Ishikawa (cell line): ENCODE results near the gene RUSC2.
"Not testable (repeated sequence)": the region's sequence is repeated elsewhere in the genome, so short reads cannot be mapped to it uniquely, and the experiment has no call there.

ENCODE experiments used
- CREB1 ChIP-seq: IDR thresholded peaks from 2 replicates; pipeline ENCODE4 v1.6.1; 2012; ENCODE audit warnings: low read depth
- EGR1 ChIP-seq: IDR thresholded peaks from 2 replicates; pipeline ENCODE4 v1.6.1; 2012
- EP300 ChIP-seq: IDR thresholded peaks from 2 replicates; pipeline ENCODE4 v1.6.1; 2012; ENCODE audit warnings: borderline replicate concordance
- FOXM1 ChIP-seq: IDR thresholded peaks from 2 replicates; pipeline ENCODE4 v1.6.1; 2012; ENCODE audit warnings: low read depth, borderline replicate concordance
- MAX ChIP-seq: IDR thresholded peaks from 2 replicates; pipeline ENCODE4 v1.6.1; 2012
- RAD21 ChIP-seq: IDR thresholded peaks from 2 replicates; pipeline ENCODE4 v1.6.1; 2012; ENCODE audit warnings: low read depth
- REST ChIP-seq: IDR thresholded peaks from 2 replicates; pipeline ENCODE4 v1.6.1; 2012; ENCODE audit warnings: low read depth, mild to moderate bottlenecking
- TAF1 ChIP-seq: IDR thresholded peaks from 2 replicates; pipeline ENCODE4 v1.6.1; 2012; ENCODE audit warnings: low read depth, mild to moderate bottlenecking
- TEAD4 ChIP-seq: IDR thresholded peaks from 2 replicates; pipeline ENCODE4 v1.6.1; 2012
- USF1 ChIP-seq: IDR thresholded peaks from 2 replicates; pipeline ENCODE4 v1.6.1; 2012

GRCh38 chr9:35477211-35477855 is 12.6 kb upstream of the RUSC2 start:
- TF ChIP-seq USF1, TEAD4, REST, CREB1, EP300, EGR1, MAX, FOXM1, TAF1: not testable (repeated sequence)
- peak; percentile 97 for TF ChIP-seq RAD21
